ENCODE results near the gene P2RY6. TPM values are rescaled to one million over a fixed set of nuclear protein-coding genes. Genes with fewer than 3 reads are reported as not detected.

P2RY6 gene
- total RNA-seq, 2 experiments from 2014 or later, result not detected

- POLR2A ChIA-PET, result no interaction called here
- Mint-ChIP-seq H3K9me3 (no peaks in the 10 kb centered on the region), H3K4me3 (no peak overlapping the region), H3K27me3 (peaks cover 5% of the 10 kb centered on the region), H3K27ac (no peak overlapping the region), H3K4me1 (ENCODE audit: low read depth) (peaks cover 6% of the 10 kb centered on the region), H3K36me3 (no peaks in the 10 kb centered on the region)
- intact Hi-C loops (cut with micrococcal nuclease), result no loop called here
- no peak for DNase-seq
- CTCF ChIA-PET, result interaction anchor here (0.9 to 1.2 kb wide), 2 partner anchors 25 to 50 kb away, joined by 3 read pairs; no protein-coding TSS in a partner anchor
These were observed 38.7 kb downstream of the P2RY6 start for GRCh38 chr11:73310661-73311393.

GRCh38 chr11:73311394-73311869, 39.3 kb downstream of the P2RY6 start:
- intact Hi-C loops (cut with micrococcal nuclease), result no loop called here
- no peak overlapping the region for H3K4me3 Mint-ChIP-seq
- peaks cover 5% of the 10 kb centered on the region for H3K27me3 Mint-ChIP-seq
- DNase-seq, result no peak
- H3K36me3 Mint-ChIP-seq, result no peaks in the 10 kb centered on the region
- H3K9me3 Mint-ChIP-seq, result no peaks in the 10 kb centered on the region
- POLR2A ChIA-PET, result no interaction called here
- H3K27ac Mint-ChIP-seq, result no peak overlapping the region
- H3K4me1 Mint-ChIP-seq (ENCODE audit: low read depth), result peaks cover 6% of the 10 kb centered on the region
- CTCF ChIA-PET, result interaction anchor here (0.9 to 1.2 kb wide), 2 partner anchors 25 to 49 kb away, joined by 3 read pairs; no protein-coding TSS in a partner anchor

- CTCF ChIA-PET, result interaction anchor here (2.0 kb wide), 1 partner anchor 23 kb away, joined by 5 read pairs; no protein-coding TSS in a partner anchor
- no peak for DNase-seq
- no peak overlapping the region for H3K4me3 Mint-ChIP-seq
- no peaks in the 10 kb centered on the region for H3K9me3 Mint-ChIP-seq
- intact Hi-C loops (cut with micrococcal nuclease), result no loop called here
- POLR2A ChIA-PET, result no interaction called here
- H3K4me1 Mint-ChIP-seq (ENCODE audit: low read depth), result peaks cover 3% of the 10 kb centered on the region
- peaks cover 3% of the 10 kb centered on the region for H3K27me3 Mint-ChIP-seq
- H3K27ac Mint-ChIP-seq, result no peak overlapping the region
- H3K36me3 Mint-ChIP-seq, result no peaks in the 10 kb centered on the region
These were observed 39.9 kb downstream of the P2RY6 start for GRCh38 chr11:73312036-73312435.

GRCh38 chr11:73312851-73313327, 40.8 kb downstream of the P2RY6 start:
- no peaks in the 10 kb centered on the region for H3K4me1 Mint-ChIP-seq (ENCODE audit: low read depth)
- CTCF ChIA-PET, result interaction anchor here (0.9 to 2.0 kb wide), 4 partner anchors 22 to 309 kb away, joined by 3 to 5 read pairs (median 3); no protein-coding TSS in a partner anchor
- intact Hi-C loops (cut with micrococcal nuclease), result no loop called here
- POLR2A ChIA-PET, result no interaction called here
- no peaks in the 10 kb centered on the region for H3K36me3 Mint-ChIP-seq
- no peak overlapping the region for H3K27ac Mint-ChIP-seq
- no peaks in the 10 kb centered on the region for H3K27me3 Mint-ChIP-seq
- no peaks in the 10 kb centered on the region for H3K9me3 Mint-ChIP-seq
- DNase-seq, result no peak
- no peak overlapping the region for H3K4me3 Mint-ChIP-seq

GRCh38 chr11:73313652-73314051, 41.5 kb downstream of the P2RY6 start:
- Mint-ChIP-seq H3K9me3 (no peaks in the 10 kb centered on the region), H3K27ac (no peak overlapping the region), H3K4me1 (ENCODE audit: low read depth) (no peaks in the 10 kb centered on the region), H3K36me3 (no peaks in the 10 kb centered on the region), H3K4me3 (no peak overlapping the region), H3K27me3 (no peaks in the 10 kb centered on the region)
- CTCF ChIA-PET, result interaction anchor here (0.9 to 2.0 kb wide), 4 partner anchors 22 to 308 kb away, joined by 3 to 5 read pairs (median 3); no protein-coding TSS in a partner anchor
- intact Hi-C loops (cut with micrococcal nuclease), result no loop called here
- DNase-seq, result no peak
- POLR2A ChIA-PET, result no interaction called here

- ChIA-PET CTCF (interaction anchor here (1.0 to 1.5 kb wide), 3 partner anchors 8 to 23 kb away, joined by 3 to 4 read pairs (median 3); no protein-coding TSS in a partner anchor), POLR2A (no interaction called here)
- H3K4me1 Mint-ChIP-seq (ENCODE audit: low read depth), result no peaks in the 10 kb centered on the region
- no peaks in the 10 kb centered on the region for H3K27me3 Mint-ChIP-seq
- H3K27ac Mint-ChIP-seq, result no peak overlapping the region
- H3K4me3 Mint-ChIP-seq, result no peak overlapping the region
- H3K36me3 Mint-ChIP-seq, result no peaks in the 10 kb centered on the region
- H3K9me3 Mint-ChIP-seq, result no peaks in the 10 kb centered on the region
- intact Hi-C loops (cut with micrococcal nuclease), result no loop called here
- no peak for DNase-seq
These were observed 42.2 kb downstream of the P2RY6 start for GRCh38 chr11:73314117-73314961.

GRCh38 chr11:73315293-73316020, 43.3 kb downstream of the P2RY6 start:
- POLR2A ChIA-PET, result no interaction called here
- no peak for DNase-seq
- CTCF ChIA-PET, result interaction anchor here (1.0 to 1.3 kb wide), 2 partner anchors 9 to 22 kb away, joined by 3 to 4 read pairs; no protein-coding TSS in a partner anchor
- Mint-ChIP-seq H3K4me3 (no peak overlapping the region), H3K27ac (no peak overlapping the region), H3K27me3 (no peaks in the 10 kb centered on the region), H3K4me1 (ENCODE audit: low read depth) (no peaks in the 10 kb centered on the region), H3K9me3 (no peaks in the 10 kb centered on the region), H3K36me3 (no peaks in the 10 kb centered on the region)
- intact Hi-C loops (cut with micrococcal nuclease), result no loop called here

GRCh38 chr11:73316422-73316821, 44.3 kb downstream of the P2RY6 start:
- no peaks in the 10 kb centered on the region for H3K27me3 Mint-ChIP-seq
- H3K36me3 Mint-ChIP-seq, result no peaks in the 10 kb centered on the region
- POLR2A ChIA-PET, result no interaction called here
- CTCF ChIA-PET, result no interaction called here
- no peak overlapping the region for H3K27ac Mint-ChIP-seq
- intact Hi-C loops (cut with micrococcal nuclease), result no loop called here
- no peak overlapping the region for H3K4me3 Mint-ChIP-seq
- DNase-seq, result no peak
- no peaks in the 10 kb centered on the region for H3K9me3 Mint-ChIP-seq
- peaks cover under 1% of the 10 kb centered on the region for H3K4me1 Mint-ChIP-seq (ENCODE audit: low read depth)

GRCh38 chr11:73317373-73317772, 45.2 kb downstream of the P2RY6 start:
- no peaks in the 10 kb centered on the region for H3K36me3 Mint-ChIP-seq
- ChIA-PET CTCF (interaction anchor here (0.7 to 0.8 kb wide), 2 partner anchors 10 to 18 kb away, joined by 4 to 5 read pairs; no protein-coding TSS in a partner anchor), POLR2A (no interaction called here)
- H3K4me1 Mint-ChIP-seq (ENCODE audit: low read depth), result peaks cover 6% of the 10 kb centered on the region
- no peak overlapping the region for H3K4me3 Mint-ChIP-seq
- no peak for DNase-seq
- no peak overlapping the region for H3K27ac Mint-ChIP-seq
- H3K27me3 Mint-ChIP-seq, result no peaks in the 10 kb centered on the region
- H3K9me3 Mint-ChIP-seq, result no peaks in the 10 kb centered on the region
- intact Hi-C loops (cut with micrococcal nuclease), result no loop called here

GRCh38 chr11:73317803-73318202, 45.7 kb downstream of the P2RY6 start:
- Mint-ChIP-seq H3K27ac (no peak overlapping the region), H3K9me3 (no peaks in the 10 kb centered on the region), H3K36me3 (no peaks in the 10 kb centered on the region), H3K4me1 (ENCODE audit: low read depth) (peaks cover 6% of the 10 kb centered on the region), H3K4me3 (no peak overlapping the region), H3K27me3 (no peaks in the 10 kb centered on the region)
- ChIA-PET POLR2A (no interaction called here), CTCF (interaction anchor here (0.7 to 0.8 kb wide), 2 partner anchors 10 to 18 kb away, joined by 4 to 5 read pairs; no protein-coding TSS in a partner anchor)
- intact Hi-C loops (cut with micrococcal nuclease), result no loop called here
- no peak for DNase-seq

- no peaks in the 10 kb centered on the region for H3K27me3 Mint-ChIP-seq
- intact Hi-C loops (cut with micrococcal nuclease), result no loop called here
- ChIA-PET POLR2A (interaction anchor here (0.6 kb wide), 1 partner anchor 13 kb away, joined by 3 read pairs; no protein-coding TSS in a partner anchor), CTCF (interaction anchor here (0.6 kb wide), 1 partner anchor 29 kb away, joined by 4 read pairs; no protein-coding TSS in a partner anchor)
- H3K4me1 Mint-ChIP-seq (ENCODE audit: low read depth), result peaks cover 6% of the 10 kb centered on the region
- no peaks in the 10 kb centered on the region for H3K36me3 Mint-ChIP-seq
- H3K27ac Mint-ChIP-seq, result no peak overlapping the region
- no peaks in the 10 kb centered on the region for H3K9me3 Mint-ChIP-seq
- DNase-seq, result no peak
- no peak overlapping the region for H3K4me3 Mint-ChIP-seq
These were observed 46.4 kb downstream of the P2RY6 start for GRCh38 chr11:73318501-73319011.

All from activated CD4-positive, alpha-beta memory T cell treated with anti-CD3 and anti-CD28 coated beads for 36 hours (primary cell).